HepG2 (cell line): ENCODE measurements around the gene ELP5. TPM values are rescaled to one million over a fixed set of nuclear protein-coding genes. Genes with fewer than 3 reads are reported as not detected.

Experiments
- ATAC-seq: fragments of 200-7000 bp; cut with Tn5 transposase; 3 replicates; pipeline ENCODE4 v1.9.1; 2020; ENCODE audit warnings: mild to moderate bottlenecking, moderate library complexity
- BruUV-seq: library from RNA; stranded (reverse); fragments of 400-500 nt; replicated peaks from 2 replicates; lab custom pipeline; 2021; lab: Mats Ljungman, UMichigan
- CTCF ChIA-PET: fragments of 300-600 bp; formaldehyde crosslinking; extraction: SDS; loops from one replicate; lab custom pipeline; 2021; ENCODE audit warnings: low total read pairs, inconsistent platforms, low intra/inter-chr PET ratio; lab: Yijun Ruan, JAX
- POLR2A ChIA-PET: fragments of 350-600 bp; sonication (Branson Sonifier 250); formaldehyde crosslinking; loops from one replicate; lab custom pipeline; 2020; ENCODE audit warnings: antibody characterized with exemption, inconsistent platforms; lab: Yijun Ruan, JAX
- DNase-seq: peaks from one replicate; pipeline ENCODE4 v3.0.0-alpha.2; 2015; ENCODE audit warnings: low spot score
- FAIRE-seq: peaks from 3 replicates; lab custom pipeline; 2011; peaks lifted over from hg19 to GRCh38; lab: Jason Lieb, UNC
- H2AFZ ChIP-seq: one replicate; pipeline ENCODE4 v1.6.1; 2011; ENCODE audit warnings: low read length, inconsistent platforms
- H3K27ac ChIP-seq: fragments of 300-600 bp; 3 replicates; pipeline ENCODE4 v1.8.0; 2011; ENCODE audit warnings: mixed run types, mild to moderate bottlenecking, mixed read lengths, low read length, inconsistent platforms; ENCODE audit not compliant: insufficient read depth; ENCODE audit errors: extremely low read length
- H3K27me3 ChIP-seq, 2 experiments: fragments of 200-600 bp in 1 of 2; 2 replicates in 1 of 2; 3 replicates in 1 of 2; pipeline versions ENCODE4 v1.6.0 to v1.8.0; 2011; ENCODE audit warnings: low read length in 2 of 2, mild to moderate bottlenecking in 2 of 2, moderate library complexity in 2 of 2, inconsistent platforms in 1 of 2; ENCODE audit not compliant: insufficient read depth in 2 of 2, control insufficient read depth in 1 of 2
- H3K36me3 ChIP-seq, 2 experiments: fragments of 200-600 bp in 1 of 2; replicated peaks in 1 of 2; 2 replicates in 1 of 2; 3 replicates in 1 of 2; pipeline versions ENCODE4 v1.5.1 to v1.8.0; 2011; ENCODE audit warnings: low read length in 2 of 2, inconsistent platforms in 1 of 2; ENCODE audit not compliant: insufficient read depth in 2 of 2, control insufficient read depth in 1 of 2
- H3K4me1 ChIP-seq: 2 replicates; pipeline ENCODE4 v1.5.1; 2012; ENCODE audit warnings: low read length, inconsistent platforms; ENCODE audit not compliant: insufficient read depth
- H3K4me2 ChIP-seq: 2 replicates; pipeline ENCODE4 v1.6.0; 2011; ENCODE audit warnings: low read depth, low read length, inconsistent platforms
- H3K4me3 ChIP-seq, 3 experiments: fragments of 200-600 bp in 1 of 3; sonication (generic), shearing (Covaris generic) in 1 of 3; replicated peaks in 1 of 3; 2 replicates each; pipeline ENCODE4 v1.5.1; 2011 to 2016; ENCODE audit warnings: low read length in 3 of 3, inconsistent platforms in 2 of 3, low read depth in 2 of 3, mild to moderate bottlenecking in 2 of 3, control low read depth in 1 of 3, mixed read lengths in 1 of 3; ENCODE audit not compliant: insufficient read depth in 1 of 3
- H3K79me2 ChIP-seq: one replicate; pipeline ENCODE4 v1.6.1; 2011; ENCODE audit warnings: low read length, inconsistent platforms; ENCODE audit not compliant: insufficient read depth
- H3K9ac ChIP-seq: 2 replicates; pipeline ENCODE4 v1.6.0; 2011; ENCODE audit warnings: mild to moderate bottlenecking, low read depth, low read length, inconsistent platforms; ENCODE audit not compliant: insufficient read depth
- H3K9me3 ChIP-seq: 2 replicates; pipeline ENCODE4 v1.5.1; 2012; ENCODE audit warnings: mild to moderate bottlenecking, low read length
- H4K20me1 ChIP-seq: 2 replicates; pipeline ENCODE4 v1.6.0; 2011; ENCODE audit warnings: inconsistent platforms, mild to moderate bottlenecking, low read length, moderate library complexity; ENCODE audit not compliant: insufficient read depth
- ARID4A ChIP-seq: sonication (generic); formaldehyde crosslinking; IDR thresholded peaks from 2 replicates; pipeline ENCODE4 v1.5.0; 2020; ENCODE audit warnings: mild to moderate bottlenecking, missing genetic modification reagents, borderline replicate concordance
- CHD4 ChIP-seq: fragments of 200-600 bp; sonication (generic); IDR thresholded peaks from 2 replicates; pipeline ENCODE4 v1.7.0; 2017; ENCODE audit warnings: mild to moderate bottlenecking, low read length, borderline replicate concordance
- HDAC1 ChIP-seq: sonication (generic); formaldehyde crosslinking; IDR thresholded peaks from 2 replicates; pipeline ENCODE4 v1.5.1; 2020; ENCODE audit warnings: mild to moderate bottlenecking, missing genetic modification reagents
- HNF4A ChIP-seq: sonication (generic); formaldehyde crosslinking; IDR thresholded peaks from 2 replicates; pipeline ENCODE4 v1.4.0; 2020; ENCODE audit warnings: missing genetic modification reagents
- NFYB ChIP-seq: sonication (generic); formaldehyde crosslinking; IDR thresholded peaks from 2 replicates; pipeline ENCODE4 v1.4.0; 2020; ENCODE audit warnings: missing genetic modification reagents
- REXO4 ChIP-seq: sonication (generic); formaldehyde crosslinking; IDR thresholded peaks from 2 replicates; pipeline ENCODE4 v1.8.0; 2022; ENCODE audit warnings: missing genetic modification reagents, mild to moderate bottlenecking, borderline replicate concordance
- SMYD3 ChIP-seq: sonication (generic); formaldehyde crosslinking; IDR thresholded peaks from 2 replicates; pipeline ENCODE4 v1.8.1; 2023; ENCODE audit warnings: mild to moderate bottlenecking, missing genetic modification reagents
- UBTF ChIP-seq: sonication (generic); formaldehyde crosslinking; IDR thresholded peaks from 2 replicates; pipeline ENCODE4 v1.4.0; 2020; ENCODE audit warnings: mild to moderate bottlenecking, missing genetic modification reagents
- ZNF687 ChIP-seq: sonication (generic); formaldehyde crosslinking; IDR thresholded peaks from 2 replicates; pipeline ENCODE4 v1.5.1; 2020; ENCODE audit warnings: mild to moderate bottlenecking, missing genetic modification reagents, moderate library complexity
- ZNF710 ChIP-seq: sonication (generic); formaldehyde crosslinking; IDR thresholded peaks from 2 replicates; pipeline ENCODE4 v1.5.0; 2020; ENCODE audit warnings: mild to moderate bottlenecking, missing genetic modification reagents, borderline replicate concordance
- WGBS: methylation state at CpG from one replicate; pipeline ENCODE4 v1.1.6; 2017; ENCODE audit warnings: low lambda C conversion rate; 5-methylcytosine and 5-hydroxymethylcytosine counted together
- in situ Hi-C: cut with HindIII; loops from 2 replicates; pipeline ENCODE4 v1.10.0; 2017; ENCODE audit warnings: low pct_unique_long_range_greater_than_20kb; ENCODE audit not compliant: extremely low pct_ligation_motif_present
- intact Hi-C: fragments of 100-400 bp; cut with micrococcal nuclease; formaldehyde crosslinking; loops from one replicate; pipeline ENCODE4 v1.10.0; 2022; ENCODE audit not compliant: unreplicated experiment
- polyA plus RNA-seq, 8 experiments: library from polyadenylated mRNA; depleted of rRNA in 3 of 8; stranded (reverse) in 7 of 8; unstranded in 1 of 8; fragments of >200 nt; fragmentation: Illumina TruSeq in 4 of 8; extraction: Trizol in 4 of 8; gene quantifications; 2 replicates each; pipeline versions ENCODE4 v1.2.1 to v1.2.3, GENCODE V29; 2011 to 2016; ENCODE audit warnings: low read depth in 4 of 8, missing spikeins in 1 of 8, mixed read lengths in 1 of 8; ENCODE audit not compliant: insufficient read depth in 1 of 8
- total RNA-seq, 5 experiments: library from RNA; depleted of rRNA; stranded (reverse); fragments of >200 nt; fragmentation: Illumina TruSeq; extraction: Trizol; gene quantifications; 2 replicates each; pipeline ENCODE4 v1.2.3, GENCODE V29; 2016; ENCODE audit warnings: low read depth in 1 of 5

The ELP5 gene
- total and polyA plus RNA-seq, 2 of the 13 experiments (the other 11 are each of a cell fraction or from before 2014, with no cell fraction given), result 67.6 to 69.8 TPM

- H3K79me2 ChIP-seq, result no peaks in the 10 kb centered on the region
- H3K9ac ChIP-seq, result no peak overlapping the region; the same call in 1 of the 2 replicates
- H3K4me3 ChIP-seq, result peak overlapping the region in 2 of 3 experiments; percentile 29 to 54; a peak in 2 of 6 replicates
- FAIRE-seq, result no peak
- 0% methylated on average over 4 of the region's 6 CpGs for WGBS
- BruUV-seq, result no TSS peak
- peak; percentile 47 for ATAC-seq
- intact Hi-C loops (loop anchor here (1.0 kb wide), 1 partner anchor 38 kb away; no protein-coding TSS in a partner anchor), in situ Hi-C loops (no loop called here)
- no peak overlapping the region for H2AFZ ChIP-seq
- ChIA-PET CTCF (interaction anchor here (1.1 kb wide), 1 partner anchor 12 kb away, joined by 3 read pairs; no protein-coding TSS in a partner anchor), POLR2A (interaction anchor here (1.6 to 3.7 kb wide), 3 partner anchors 11 to 247 kb away, joined by 3 to 35 read pairs (median 5); partner anchors contain the start of gene SLC2A4)
- peaks cover 0 to 11% of the 10 kb centered on the region in 2 experiments; a peak in 2 of 5 replicates for H3K27me3 ChIP-seq
- H3K4me2 ChIP-seq, result peak overlapping the region; percentile 75
- no peak overlapping the region for H3K27ac ChIP-seq
- peaks cover 41% of the 10 kb centered on the region for H3K4me1 ChIP-seq
- H3K36me3 ChIP-seq, result no peaks in the 10 kb centered on the region
- no peak for DNase-seq
- H3K9me3 ChIP-seq, result no peaks in the 10 kb centered on the region
- no peaks in the 10 kb centered on the region for H4K20me1 ChIP-seq
- TF ChIP-seq NFYB (no peak), ZNF710 (CRISPR knock-in tag) (0 out of 2 replicates have a peak, but pooled peaks have one; percentile 14), REXO4 (CRISPR knock-in tag) (no peak), CHD4 (no peak), ARID4A (CRISPR knock-in tag) (peak; percentile 32; the same call in 1 of the 2 replicates), HNF4A (CRISPR knock-in tag) (peak; percentile 36; the same call in 1 of the 2 replicates), SMYD3 (CRISPR knock-in tag) (no peak), ZNF687 (peak; percentile 39; the same call in 1 of the 2 replicates), HDAC1 (CRISPR knock-in tag) (peak; percentile 40), UBTF (CRISPR knock-in tag) (peak; percentile 36; the same call in 1 of the 2 replicates)
These were observed 40.7 kb downstream of the ELP5 start for GRCh38 chr17:7292729-7293128.
